ENCODE measurements around the gene SLC7A14. TPM values are rescaled to one million over a fixed set of nuclear protein-coding genes. Genes with fewer than 3 reads are reported as not detected.
A peak's percentile ranks its signal among the peaks of the same experiment; 100 is the strongest.

The SLC7A14 gene
- total RNA-seq, 1 experiment from 2014 or later: 2.6 TPM

DNA sequence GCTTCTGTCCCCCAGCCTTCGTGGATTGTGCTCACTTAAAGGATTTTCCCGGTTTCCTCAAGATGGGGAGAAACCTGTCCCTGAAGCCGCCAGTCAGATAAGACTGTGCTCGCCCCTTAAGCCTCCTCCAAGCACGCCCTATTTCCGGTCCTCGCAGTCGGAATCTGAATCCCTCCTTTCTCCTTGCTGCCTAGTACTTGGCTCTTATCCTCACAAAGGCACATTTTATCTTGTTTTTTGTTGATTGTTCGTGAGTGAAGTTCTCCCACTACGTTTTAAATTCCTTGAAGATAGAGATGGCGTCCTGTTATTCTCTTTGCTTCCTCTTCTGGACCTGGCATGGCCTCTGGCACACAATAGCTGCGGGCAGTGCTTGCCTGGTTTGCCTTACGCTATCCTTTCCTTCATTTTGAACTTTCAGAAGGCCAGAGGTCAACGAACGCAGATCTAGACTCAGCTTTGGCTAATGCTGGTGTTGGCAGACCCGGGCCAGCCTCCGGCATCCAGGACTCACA lies 165.5 kb downstream of the SLC7A14 start:
- H3K4me3 ChIP-seq (ENCODE audit: insufficient read depth, low read depth, low read length): peak overlapping the region; percentile 44
- peak; percentile 72 for DNase-seq
- H3K27me3 ChIP-seq (ENCODE audit: control insufficient read depth, insufficient read depth, low read length): peaks cover 25% of the 10 kb centered on the region
- H3K36me3 ChIP-seq (replicated peaks; ENCODE audit: control insufficient read depth, insufficient read depth, low read length): no peaks in the 10 kb centered on the region

DNA sequence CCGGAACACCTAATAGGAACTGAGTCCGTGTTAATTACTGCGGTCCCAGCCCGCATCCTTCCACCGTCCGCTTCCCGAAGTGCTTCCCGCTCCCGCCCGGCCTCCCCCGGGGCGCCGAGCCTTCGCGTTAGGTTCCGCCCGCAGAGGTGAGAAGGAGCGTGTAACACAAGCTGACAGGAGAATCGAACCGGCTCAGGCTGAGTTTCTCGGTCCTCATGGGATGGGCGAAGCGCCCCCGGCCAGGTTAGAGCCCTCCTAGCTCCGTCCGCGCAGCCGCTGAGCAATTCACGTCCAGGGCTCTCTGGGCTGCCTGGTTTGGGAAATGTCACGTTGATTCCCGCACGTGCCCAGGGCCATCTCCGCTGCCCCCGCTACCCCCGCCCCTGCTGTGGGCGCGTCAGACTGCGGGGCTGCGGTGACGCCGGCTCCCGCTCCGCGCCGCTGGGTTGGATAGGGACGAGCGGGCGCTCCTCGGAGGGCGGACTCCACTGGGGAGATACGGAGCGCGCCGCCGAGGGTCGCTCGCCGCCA lies 166.3 kb downstream of the SLC7A14 start:
- DNase-seq: peak; percentile 89
- H3K4me3 ChIP-seq (ENCODE audit: insufficient read depth, low read depth, low read length): peak overlapping the region; percentile 44
- no peaks in the 10 kb centered on the region for H3K36me3 ChIP-seq (replicated peaks; ENCODE audit: control insufficient read depth, insufficient read depth, low read length)
- peaks cover 25% of the 10 kb centered on the region for H3K27me3 ChIP-seq (ENCODE audit: control insufficient read depth, insufficient read depth, low read length)

GRCh38 chr3:170418422-170419398 lies 167.2 kb downstream of the SLC7A14 start, which contains the start of gene CLDN11:
TSS of gene CLDN11 (plus strand) at chr3:170418868. CDS start at chr3:170419067, 199 bp downstream.
- no peaks in the 10 kb centered on the region for H3K36me3 ChIP-seq (replicated peaks; ENCODE audit: control insufficient read depth, insufficient read depth, low read length)
- peak; percentile 96 for DNase-seq
- peak within 1 kb of the TSS; percentile 44 for H3K4me3 ChIP-seq (ENCODE audit: insufficient read depth, low read depth, low read length)
- H3K27me3 ChIP-seq (ENCODE audit: control insufficient read depth, insufficient read depth, low read length): peaks cover 25% of the 10 kb centered on the region

GRCh38 chr3:170417090-170417489 lies 168.8 kb downstream of the SLC7A14 start:
- H3K4me3 ChIP-seq (ENCODE audit: insufficient read depth, low read depth, low read length): no peak overlapping the region
- no peak for DNase-seq
- peaks cover 25% of the 10 kb centered on the region for H3K27me3 ChIP-seq (ENCODE audit: control insufficient read depth, insufficient read depth, low read length)
- no peaks in the 10 kb centered on the region for H3K36me3 ChIP-seq (replicated peaks; ENCODE audit: control insufficient read depth, insufficient read depth, low read length)

DNA sequence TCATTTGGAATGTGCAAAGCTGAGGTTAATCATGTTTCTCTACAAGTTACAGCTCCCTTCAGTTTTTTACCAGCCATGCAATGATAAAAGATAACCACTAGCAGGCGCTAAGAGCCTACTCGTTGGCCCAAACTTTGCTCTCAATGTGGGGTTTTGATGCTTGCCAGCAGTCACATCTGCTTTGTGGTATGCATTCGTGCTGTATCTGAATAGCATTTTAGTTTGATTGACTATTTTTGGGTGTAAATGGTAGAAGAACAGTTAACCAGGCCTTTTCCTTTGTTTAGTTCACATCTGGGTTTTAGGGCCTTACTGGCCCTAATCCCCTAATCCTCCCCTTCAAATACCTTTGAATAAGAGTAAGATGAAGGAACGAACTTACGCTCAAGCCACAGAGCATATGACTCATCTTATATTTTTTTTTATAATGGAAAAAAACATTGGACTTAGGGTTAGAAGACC lies 171.6 kb downstream of the SLC7A14 start:
- Histone ChIP-seq H3K4me3 (ENCODE audit: insufficient read depth, low read depth, low read length) (no peak overlapping the region), H3K36me3 (replicated peaks; ENCODE audit: control insufficient read depth, insufficient read depth, low read length) (no peaks in the 10 kb centered on the region), H3K27me3 (ENCODE audit: control insufficient read depth, insufficient read depth, low read length) (peaks cover 14% of the 10 kb centered on the region)
- peak; percentile 63 for DNase-seq

- peaks cover 5% of the 10 kb centered on the region; the same call in 1 of the 2 replicates for H3K27me3 ChIP-seq (ENCODE audit: control insufficient read depth, insufficient read depth, low read length)
- DNase-seq: no peak
- no peaks in the 10 kb centered on the region for H3K36me3 ChIP-seq (replicated peaks; ENCODE audit: control insufficient read depth, insufficient read depth, low read length)
- no peak overlapping the region for H3K4me3 ChIP-seq (ENCODE audit: insufficient read depth, low read depth, low read length)
These were observed 172.6 kb downstream of the SLC7A14 start for GRCh38 chr3:170413291-170413690.

- Histone ChIP-seq H3K27me3 (ENCODE audit: control insufficient read depth, insufficient read depth, low read length) (no peaks in the 10 kb centered on the region), H3K36me3 (replicated peaks; ENCODE audit: control insufficient read depth, insufficient read depth, low read length) (no peaks in the 10 kb centered on the region), H3K4me3 (ENCODE audit: insufficient read depth, low read depth, low read length) (no peak overlapping the region)
- DNase-seq: no peak
These were observed 175.3 kb downstream of the SLC7A14 start for GRCh38 chr3:170410428-170411029.

Other genes with a start within 250 kb of the SLC7A14 start
- 102 and 165 TPM in 2 replicates for gene SKIL, start 228.4 kb downstream of the SLC7A14 start, total RNA-seq (2014; rRNA removed; shearing (Covaris generic))
- gene CLDN11, start 167.2 kb downstream of the SLC7A14 start, total RNA-seq (2014; rRNA removed; shearing (Covaris generic)): 81.6 and 104 TPM in 2 replicates